Effector memory CD8-positive, alpha-beta T cell (primary cell): ENCODE measurements around the gene SPNS2.
A peak's percentile ranks its signal among the peaks of the same experiment; 100 is the strongest.

Experiments
- ATAC-seq: fragments of 150-1000 bp; cut with Tn5 transposase; replicated peaks from 2 replicates; pipeline ENCODE4 v1.10.0; 2021; ENCODE audit warnings: mild to moderate bottlenecking, moderate library complexity
- DNase-seq, 3 experiments: peaks; one replicate each; pipeline ENCODE4 v3.0.0; 2021
- H3K27ac Mint-ChIP-seq, 2 donors: one replicate each; pipeline ENCODE4 v1.8.0; 2022; ENCODE audit warnings: mild to moderate bottlenecking in 2 of 2, mixed read lengths in 2 of 2, moderate library complexity in 2 of 2
- H3K27me3 Mint-ChIP-seq, 2 donors: one replicate each; pipeline ENCODE4 v1.8.0; 2022; ENCODE audit warnings: mixed read lengths in 2 of 2
- H3K36me3 Mint-ChIP-seq: one replicate; pipeline ENCODE4 v1.8.0; 2022; ENCODE audit warnings: mild to moderate bottlenecking, moderate library complexity, mixed read lengths; ENCODE audit not compliant: insufficient read depth
- H3K4me1 Mint-ChIP-seq, 2 donors: one replicate each; pipeline ENCODE4 v1.8.0; 2022; ENCODE audit warnings: low read depth in 2 of 2, mixed read lengths in 2 of 2
- H3K4me3 Mint-ChIP-seq, 2 donors: one replicate each; pipeline ENCODE4 v1.8.0; 2022; ENCODE audit warnings: mild to moderate bottlenecking in 2 of 2, mixed read lengths in 2 of 2, moderate library complexity in 2 of 2
- H3K9me3 Mint-ChIP-seq, 2 donors: one replicate each; pipeline ENCODE4 v1.8.0; 2022; ENCODE audit warnings: mixed read lengths in 2 of 2
- total RNA-seq, 9 experiments: gene quantifications; one replicate each; lab custom pipeline; 2026; lab: John Stamatoyannopoulos, UW

The SPNS2 gene
- 0.06 to 1.0 (median 0.36) reads per million in 9 experiments for total RNA-seq

DNA sequence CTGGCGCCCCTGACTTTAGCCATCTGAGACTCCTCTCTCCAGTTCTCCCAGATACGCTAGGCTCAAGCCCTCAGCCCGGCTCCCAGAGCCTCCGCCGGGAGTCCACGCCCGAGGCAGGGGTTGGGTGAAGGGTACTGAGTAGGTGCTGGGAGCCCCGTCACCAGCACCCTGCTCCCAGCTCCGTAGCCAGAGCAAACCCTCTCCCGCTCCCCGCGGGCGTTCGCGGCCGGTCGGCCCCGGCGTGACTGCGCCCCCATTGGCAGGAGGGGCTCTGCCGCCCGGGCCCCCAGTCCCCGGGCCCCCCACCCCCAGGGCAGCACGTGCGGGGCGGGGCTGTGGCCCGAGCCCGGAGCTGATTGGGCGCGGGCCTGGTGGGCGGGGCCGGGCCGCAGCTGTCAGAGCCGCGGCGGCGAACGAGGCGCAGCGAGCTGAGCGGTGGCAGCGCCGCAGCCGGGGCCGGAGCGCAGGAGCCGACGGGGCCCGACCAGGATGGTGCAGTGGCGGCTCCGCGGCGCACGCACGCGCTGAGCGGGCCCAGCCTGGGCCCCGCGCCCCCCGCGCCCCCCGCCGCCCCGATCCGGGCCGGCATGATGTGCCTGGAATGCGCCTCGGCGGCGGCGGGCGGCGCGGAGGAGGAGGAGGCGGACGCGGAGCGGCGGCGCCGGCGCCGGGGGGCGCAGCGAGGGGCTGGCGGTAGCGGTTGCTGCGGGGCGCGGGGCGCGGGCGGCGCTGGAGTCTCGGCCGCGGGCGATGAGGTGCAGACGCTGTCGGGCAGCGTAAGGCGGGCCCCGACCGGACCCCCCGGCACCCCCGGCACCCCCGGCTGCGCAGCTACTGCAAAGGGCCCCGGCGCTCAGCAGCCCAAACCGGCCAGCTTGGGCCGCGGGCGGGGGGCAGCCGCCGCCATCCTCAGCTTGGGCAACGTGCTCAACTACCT, at the start of gene SPNS2:
Gene SPNS2, plus strand, starts transcription at position 421 of the 937 bp plus-strand sequence. Its CDS starts 167 bp downstream, at position 588.
- peak within 1 kb of the TSS; percentile 72 to 75 for H3K27ac Mint-ChIP-seq
- ATAC-seq (peak; percentile 86), DNase-seq (peak; percentile 34 to 57 (median 48))
- H3K36me3 Mint-ChIP-seq, result no peaks in the 10 kb centered on the region
- peaks cover 0 to 30% of the 10 kb centered on the region in 2 donors for H3K27me3 Mint-ChIP-seq
- H3K4me3 Mint-ChIP-seq, result peak within 1 kb of the TSS; percentile 87 to 90
- no peaks in the 10 kb centered on the region for H3K9me3 Mint-ChIP-seq
- peaks cover 14 to 17% of the 10 kb centered on the region in 2 donors for H3K4me1 Mint-ChIP-seq

DNA sequence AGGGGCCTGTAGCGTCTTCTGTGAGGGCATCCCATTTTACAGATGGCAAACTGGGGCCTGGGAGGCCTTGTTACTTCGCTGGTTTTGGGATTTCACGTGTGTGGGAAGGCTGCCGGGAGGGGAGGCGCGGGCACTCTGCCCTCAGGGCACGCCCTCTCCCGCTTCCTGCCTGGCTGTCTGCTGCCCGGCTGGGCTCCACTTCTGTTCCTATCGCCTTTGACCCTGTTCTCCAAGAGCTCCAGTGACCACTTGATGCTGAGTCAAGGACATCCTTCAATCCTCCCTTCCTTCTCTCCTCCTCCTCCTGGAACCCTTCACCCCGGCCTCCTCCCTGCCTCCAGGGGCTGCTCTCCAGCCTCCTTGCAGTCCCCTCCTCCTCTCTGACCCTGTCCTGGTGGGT, 48.9 kb upstream of the SPNS2 start:
- Mint-ChIP-seq H3K4me1 (peaks cover 4 to 5% of the 10 kb centered on the region in 2 donors), H3K9me3 (no peaks in the 10 kb centered on the region), H3K4me3 (no peak overlapping the region), H3K36me3 (peaks cover 5% of the 10 kb centered on the region), H3K27ac (peak overlapping the region in 1 of 2 donors; percentile 77), H3K27me3 (peaks cover 0 to 12% of the 10 kb centered on the region in 2 donors)
- DNase-seq (no peak), ATAC-seq (no peak)

GRCh38 chr17:4450710-4451316, 47.9 kb upstream of the SPNS2 start:
- H3K27ac Mint-ChIP-seq, result no peak overlapping the region
- H3K4me3 Mint-ChIP-seq, result no peak overlapping the region
- ATAC-seq (no peak), DNase-seq (no peak)
- peaks cover 4 to 5% of the 10 kb centered on the region in 2 donors for H3K4me1 Mint-ChIP-seq
- H3K27me3 Mint-ChIP-seq, result peaks cover 0 to 12% of the 10 kb centered on the region in 2 donors
- no peaks in the 10 kb centered on the region for H3K9me3 Mint-ChIP-seq
- H3K36me3 Mint-ChIP-seq, result peaks cover 5% of the 10 kb centered on the region

DNA sequence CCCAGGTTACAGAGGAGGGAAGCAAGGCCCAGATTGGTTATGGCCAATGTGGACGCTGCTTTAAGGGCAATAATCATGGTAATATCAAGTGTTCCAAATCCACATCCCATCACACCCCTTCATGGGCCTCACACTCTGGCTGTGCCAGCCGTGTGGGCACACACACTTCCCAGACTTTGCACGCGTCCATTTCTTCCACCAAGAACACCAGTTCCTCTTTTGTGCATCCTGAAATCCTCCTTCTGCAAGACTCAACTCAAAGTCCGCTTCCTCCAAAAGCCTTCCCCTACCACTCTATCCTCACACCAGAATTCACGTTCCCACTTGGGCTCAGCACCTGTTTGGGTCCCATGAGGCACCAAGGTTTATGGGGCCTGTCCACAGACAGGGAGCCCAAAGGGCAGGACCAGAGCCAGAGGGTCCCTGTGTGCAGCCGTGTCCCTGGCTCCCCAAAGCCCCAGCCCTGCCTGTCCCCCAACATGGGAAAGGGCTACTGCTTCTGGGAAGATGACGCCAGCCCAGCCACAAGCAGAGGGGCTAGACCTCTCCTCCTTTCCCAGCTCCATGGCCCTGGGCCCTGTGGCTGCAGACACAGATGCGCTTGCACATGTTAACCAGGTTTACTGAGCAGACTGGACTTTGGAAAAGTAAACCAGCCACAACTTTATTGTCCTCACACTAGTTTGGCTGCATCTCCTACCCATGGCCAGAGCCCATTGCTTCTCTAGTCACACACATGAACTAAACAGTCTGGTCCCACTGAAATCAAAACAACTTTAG, 44.7 kb upstream of the SPNS2 start:
- peaks cover 0 to 12% of the 10 kb centered on the region in 2 donors for H3K27me3 Mint-ChIP-seq
- ATAC-seq (no peak), DNase-seq (no peak)
- peaks cover 3 to 4% of the 10 kb centered on the region in 2 donors for H3K4me1 Mint-ChIP-seq
- H3K9me3 Mint-ChIP-seq, result no peaks in the 10 kb centered on the region
- H3K27ac Mint-ChIP-seq, result no peak overlapping the region
- peaks cover 5% of the 10 kb centered on the region for H3K36me3 Mint-ChIP-seq
- H3K4me3 Mint-ChIP-seq, result no peak overlapping the region

- Mint-ChIP-seq H3K9me3 (peaks cover 0 to 4% of the 10 kb centered on the region in 2 donors), H3K4me3 (no peak overlapping the region), H3K4me1 (no peaks in the 10 kb centered on the region), H3K27ac (no peak overlapping the region), H3K27me3 (no peaks in the 10 kb centered on the region), H3K36me3 (no peaks in the 10 kb centered on the region)
- DNase-seq (no peak), ATAC-seq (no peak)
Observed at GRCh38 chr17:4460661-4461060, 38.0 kb upstream of the SPNS2 start.

DNA sequence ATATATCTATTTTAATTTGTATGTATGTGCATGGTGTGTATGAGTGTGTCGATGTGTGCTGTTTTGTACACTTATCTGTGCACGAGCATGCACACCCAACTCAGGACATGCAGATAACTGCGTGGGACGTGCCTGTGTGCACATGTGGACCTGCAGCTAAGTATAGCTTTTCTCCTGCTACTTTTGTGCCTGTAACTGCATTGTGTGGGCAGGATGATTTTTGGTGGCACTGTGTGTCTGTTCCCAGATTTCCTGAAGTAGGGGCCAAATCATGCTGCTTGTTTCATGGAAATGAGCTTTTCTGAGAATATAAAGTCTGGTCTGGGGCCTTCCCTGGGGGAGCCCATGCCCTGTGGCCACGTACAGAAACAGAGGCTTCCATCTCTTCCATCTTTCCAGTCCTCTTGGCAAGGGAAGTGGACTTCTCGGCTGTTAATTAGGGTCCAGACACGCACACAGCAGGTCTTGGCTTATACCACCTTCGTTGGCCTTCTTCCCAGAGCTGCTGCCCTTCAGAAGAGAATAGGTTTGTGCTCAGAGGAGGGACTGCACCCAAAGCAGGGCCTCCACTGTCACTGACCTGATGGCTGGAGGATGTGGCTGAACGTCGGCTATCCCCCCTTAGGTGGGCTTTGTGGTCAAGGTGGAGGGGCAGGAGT, 34.7 kb upstream of the SPNS2 start:
- Mint-ChIP-seq H3K27ac (no peak overlapping the region), H3K4me3 (no peak overlapping the region), H3K27me3 (no peaks in the 10 kb centered on the region), H3K9me3 (peaks cover 0 to 4% of the 10 kb centered on the region in 2 donors), H3K4me1 (no peaks in the 10 kb centered on the region), H3K36me3 (no peaks in the 10 kb centered on the region)
- ATAC-seq (no peak), DNase-seq (no peak)

DNA sequence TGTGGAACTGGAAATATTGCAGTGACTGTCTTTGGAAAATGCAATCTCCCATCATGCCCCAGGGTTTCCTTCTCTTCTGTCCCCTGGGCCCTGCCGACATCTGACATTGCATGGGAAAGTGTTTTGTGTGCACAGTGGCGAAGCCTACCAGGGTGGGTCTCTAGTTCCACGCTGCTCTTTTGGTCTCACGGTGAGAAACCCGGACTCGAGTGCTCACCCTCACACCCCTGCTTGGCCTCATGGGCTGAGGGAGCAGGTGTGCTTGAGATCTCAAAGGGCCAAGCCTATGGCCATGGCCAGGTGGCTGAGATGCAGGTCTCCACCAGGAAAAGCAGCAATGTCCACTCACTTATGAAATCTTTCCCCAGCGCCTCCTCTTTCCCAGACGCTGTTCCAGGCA, 32.9 kb upstream of the SPNS2 start:
- Mint-ChIP-seq H3K4me3 (no peak overlapping the region), H3K27ac (no peak overlapping the region), H3K9me3 (no peaks in the 10 kb centered on the region), H3K4me1 (no peaks in the 10 kb centered on the region), H3K36me3 (no peaks in the 10 kb centered on the region), H3K27me3 (no peaks in the 10 kb centered on the region)
- DNase-seq (no peak), ATAC-seq (no peak)

GRCh38 chr17:4467287-4467686, 31.4 kb upstream of the SPNS2 start:
- H3K9me3 Mint-ChIP-seq, result no peaks in the 10 kb centered on the region
- no peaks in the 10 kb centered on the region for H3K27me3 Mint-ChIP-seq
- H3K36me3 Mint-ChIP-seq, result no peaks in the 10 kb centered on the region
- H3K27ac Mint-ChIP-seq, result peak overlapping the region in 1 of 2 donors; percentile 58
- no peak for DNase-seq
- ATAC-seq, result no peak
- no peak overlapping the region for H3K4me3 Mint-ChIP-seq
- H3K4me1 Mint-ChIP-seq, result no peaks in the 10 kb centered on the region

DNA sequence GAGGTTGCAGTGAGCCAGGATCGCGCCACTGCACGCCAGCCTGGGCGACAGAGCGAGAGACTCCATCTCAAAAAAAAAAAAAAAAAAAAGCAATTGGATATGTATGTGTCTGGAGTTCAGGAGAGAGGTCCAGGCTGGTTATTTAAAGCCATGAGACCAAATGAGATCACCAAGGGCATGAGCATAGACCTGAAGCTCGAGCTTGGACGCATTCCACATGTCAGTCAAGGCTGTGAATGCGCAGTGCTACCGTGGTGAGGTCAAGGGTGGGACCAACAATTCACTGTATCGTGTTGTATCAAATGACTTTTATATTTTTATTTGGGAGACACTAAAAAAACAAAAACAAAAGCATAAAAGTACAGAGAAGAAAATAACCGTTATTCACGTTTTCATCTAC, 29.1 kb upstream of the SPNS2 start:
- Mint-ChIP-seq H3K27ac (no peak overlapping the region), H3K27me3 (no peaks in the 10 kb centered on the region), H3K4me3 (no peak overlapping the region), H3K4me1 (no peaks in the 10 kb centered on the region), H3K9me3 (no peaks in the 10 kb centered on the region), H3K36me3 (peaks cover 2% of the 10 kb centered on the region)
- no peak for ATAC-seq
- DNase-seq, result no peak

- Mint-ChIP-seq H3K27ac (peak overlapping the region in 1 of 2 donors; percentile 25), H3K9me3 (no peaks in the 10 kb centered on the region), H3K27me3 (no peaks in the 10 kb centered on the region), H3K4me1 (peaks cover 0 to 1% of the 10 kb centered on the region in 2 donors), H3K36me3 (peaks cover 2% of the 10 kb centered on the region), H3K4me3 (no peak overlapping the region)
- no peak for ATAC-seq
- DNase-seq, result no peak
Observed at GRCh38 chr17:4472286-4472685, 26.4 kb upstream of the SPNS2 start.

DNA sequence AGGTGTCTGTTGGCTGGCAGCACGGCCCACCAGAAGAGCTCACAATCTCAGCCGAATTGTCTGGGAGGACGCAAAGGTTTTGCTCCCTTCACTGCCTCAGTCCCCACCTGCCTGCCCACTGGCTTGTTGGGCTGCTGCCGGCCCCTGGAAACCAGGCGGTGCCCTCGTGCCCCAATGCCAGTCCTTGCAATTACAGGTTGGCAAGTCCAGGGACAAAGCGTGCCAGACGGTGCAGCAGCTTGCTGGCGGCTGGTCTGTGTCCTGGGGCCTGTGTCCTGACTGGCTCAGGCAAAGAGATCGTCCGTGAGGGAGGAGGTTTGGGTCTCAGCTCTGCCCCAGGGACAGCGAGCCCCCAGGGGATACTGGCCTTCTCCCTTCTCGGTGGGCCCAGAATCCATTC, 24.6 kb upstream of the SPNS2 start:
- Mint-ChIP-seq H3K4me1 (peaks cover 0 to 1% of the 10 kb centered on the region in 2 donors), H3K9me3 (no peaks in the 10 kb centered on the region), H3K27me3 (no peaks in the 10 kb centered on the region)

GRCh38 chr17:4475001-4475400, 23.7 kb upstream of the SPNS2 start:
- Mint-ChIP-seq H3K36me3 (peaks cover 2% of the 10 kb centered on the region), H3K27me3 (no peaks in the 10 kb centered on the region), H3K4me1 (peaks cover 0 to 2% of the 10 kb centered on the region in 2 donors), H3K27ac (peak overlapping the region in 1 of 2 donors; percentile 62), H3K9me3 (no peaks in the 10 kb centered on the region), H3K4me3 (no peak overlapping the region)
- ATAC-seq, result no peak
- no peak for DNase-seq

More for the DNA sequence above, 24.6 kb upstream of the SPNS2 start:
- no peak overlapping the region for H3K4me3 Mint-ChIP-seq
- no peak for DNase-seq
- peaks cover 2% of the 10 kb centered on the region for H3K36me3 Mint-ChIP-seq
- ATAC-seq, result no peak
- no peak overlapping the region for H3K27ac Mint-ChIP-seq

DNA sequence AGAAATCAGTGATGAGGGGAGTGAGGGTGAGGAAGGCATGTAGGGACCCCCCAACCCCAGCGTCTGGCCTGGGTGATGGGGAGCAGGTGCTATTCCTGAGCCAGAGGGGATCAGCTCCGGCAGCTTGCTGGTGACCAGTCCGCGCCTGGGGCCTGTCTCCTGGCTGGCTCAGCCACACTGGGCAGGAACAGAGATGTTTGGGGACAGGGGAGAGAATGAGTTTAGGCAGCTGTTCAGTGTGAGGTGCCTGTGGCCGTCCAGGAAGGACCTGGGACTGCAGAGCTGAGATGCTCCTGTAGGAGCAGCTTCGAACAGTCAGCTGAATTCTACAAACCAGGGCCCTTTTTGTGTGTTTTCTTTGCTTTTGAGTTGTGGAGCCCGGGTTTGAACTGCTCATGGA, 23.2 kb upstream of the SPNS2 start:
- H3K4me3 Mint-ChIP-seq, result no peak overlapping the region
- H3K9me3 Mint-ChIP-seq, result no peaks in the 10 kb centered on the region
- peaks cover 2% of the 10 kb centered on the region for H3K36me3 Mint-ChIP-seq

More for the DNA sequence above, 23.2 kb upstream of the SPNS2 start:
- no peak for ATAC-seq
- peaks cover 0 to 4% of the 10 kb centered on the region in 2 donors for H3K4me1 Mint-ChIP-seq
- DNase-seq, result no peak
- H3K27me3 Mint-ChIP-seq, result no peaks in the 10 kb centered on the region
- peak overlapping the region in 1 of 2 donors; percentile 62 for H3K27ac Mint-ChIP-seq
